ENCODE measurements around the gene FREY1. TPM values are rescaled to one million over a fixed set of nuclear protein-coding genes. Genes with fewer than 3 reads are reported as not detected.

Gene FREY1
- total and polyA plus RNA-seq, 2 of the 8 experiments (the other 6 are each of a cell fraction or from before 2014, with no cell fraction given), result 0.32 to 1.1 TPM

- TF ChIP-seq ATF2 (IDR thresholded peaks at IDR 0.05; ENCODE audit: low read length) (no peak), GTF2F1 (IDR thresholded peaks at IDR 0.05; ENCODE audit: borderline replicate concordance, low read depth, low read length) (no peak)
Observed at GRCh38 chr11:45917286-45917622, 10.2 kb upstream of the FREY1 start (continued).
